ENCODE data around the gene IRF9.

Gene IRF9

GRCh38 chr14:24146453-24146977, 14.6 kb upstream of the IRF9 start, which contains the start of gene PSME2 (continued):
- TF ChIP-seq ZXDB (tag by site-specific recombination; IDR thresholded peaks at IDR 0.05) = peak; percentile 97
- no peak for TF ChIP-seq ZNF704 (tag by site-specific recombination; IDR thresholded peaks at IDR 0.05)
- TF ChIP-seq ZNF549 (tag by site-specific recombination; IDR thresholded peaks at IDR 0.05) = no peak
- no peak for TF ChIP-seq ZNF776 (tag by site-specific recombination; IDR thresholded peaks at IDR 0.05; ENCODE audit: borderline replicate concordance)
- TF ChIP-seq, protein P1, sequence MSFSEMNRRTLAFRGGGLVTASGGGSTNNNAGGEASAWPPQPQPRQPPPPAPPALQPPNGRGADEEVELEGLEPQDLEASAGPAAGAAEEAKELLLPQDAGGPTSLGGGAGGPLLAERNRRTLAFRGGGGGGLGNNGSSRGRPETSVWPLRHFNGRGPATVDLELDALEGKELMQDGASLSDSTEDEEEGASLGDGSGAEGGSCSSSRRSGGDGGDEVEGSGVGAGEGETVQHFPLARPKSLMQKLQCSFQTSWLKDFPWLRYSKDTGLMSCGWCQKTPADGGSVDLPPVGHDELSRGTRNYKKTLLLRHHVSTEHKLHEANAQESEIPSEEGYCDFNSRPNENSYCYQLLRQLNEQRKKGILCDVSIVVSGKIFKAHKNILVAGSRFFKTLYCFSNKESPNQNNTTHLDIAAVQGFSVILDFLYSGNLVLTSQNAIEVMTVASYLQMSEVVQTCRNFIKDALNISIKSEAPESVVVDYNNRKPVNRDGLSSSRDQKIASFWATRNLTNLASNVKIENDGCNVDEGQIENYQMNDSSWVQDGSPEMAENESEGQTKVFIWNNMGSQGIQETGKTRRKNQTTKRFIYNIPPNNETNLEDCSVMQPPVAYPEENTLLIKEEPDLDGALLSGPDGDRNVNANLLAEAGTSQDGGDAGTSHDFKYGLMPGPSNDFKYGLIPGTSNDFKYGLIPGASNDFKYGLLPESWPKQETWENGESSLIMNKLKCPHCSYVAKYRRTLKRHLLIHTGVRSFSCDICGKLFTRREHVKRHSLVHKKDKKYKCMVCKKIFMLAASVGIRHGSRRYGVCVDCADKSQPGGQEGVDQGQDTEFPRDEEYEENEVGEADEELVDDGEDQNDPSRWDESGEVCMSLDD (tag by site-specific recombination; IDR thresholded peaks at IDR 0.05) = peak; percentile 70; the same call in 1 of the 2 replicates
- TF ChIP-seq ZNF521 (tag by site-specific recombination; IDR thresholded peaks at IDR 0.05) = no peak
- TF ChIP-seq ZBTB6 (tag by site-specific recombination; IDR thresholded peaks at IDR 0.05) = no peak
- TF ChIP-seq MYNN (tag by site-specific recombination; IDR thresholded peaks at IDR 0.05; ENCODE audit: borderline replicate concordance) = no peak
- peak; percentile 83 for TF ChIP-seq ZNF398 (tag by site-specific recombination; IDR thresholded peaks at IDR 0.05)
- TF ChIP-seq GLIS2 (tag by site-specific recombination; IDR thresholded peaks at IDR 0.05) = peak; percentile 83
- peak; percentile 40; the same call in 1 of the 2 replicates for TF ChIP-seq OSR2 (tag by site-specific recombination; IDR thresholded peaks at IDR 0.05)
- TF ChIP-seq ZNF580 (tag by site-specific recombination; IDR thresholded peaks at IDR 0.05) = no peak
- no peak for TF ChIP-seq ZNF394 (tag by site-specific recombination; IDR thresholded peaks at IDR 0.05; ENCODE audit: borderline replicate concordance)
- TF ChIP-seq ZNF610 (tag by site-specific recombination; IDR thresholded peaks at IDR 0.05; ENCODE audit: borderline replicate concordance) = no peak
- TF ChIP-seq ZNF658 (tag by site-specific recombination; IDR thresholded peaks at IDR 0.05) = no peak
- no peak for TF ChIP-seq ZNF830 (tag by site-specific recombination; IDR thresholded peaks at IDR 0.05; ENCODE audit: low read depth)
- no peak for TF ChIP-seq WT1 (tag by site-specific recombination; IDR thresholded peaks at IDR 0.05)
- TF ChIP-seq ZNF335 (tag by site-specific recombination; conservative IDR thresholded peaks at IDR 0.05) = peak; percentile 70
- TF ChIP-seq HOXC10 (CRISPR knock-in tag; IDR thresholded peaks at IDR 0.05) = no peak
- TF ChIP-seq ZNF596 (tag by site-specific recombination; IDR thresholded peaks at IDR 0.05) = no peak
- TF ChIP-seq ZBTB20 (tag by site-specific recombination; IDR thresholded peaks at IDR 0.05) = peak; percentile 91
- TF ChIP-seq ZNF433 (tag by site-specific recombination; IDR thresholded peaks at IDR 0.05; ENCODE audit: low read depth) = no peak
- no peak for TF ChIP-seq ZNF621 (tag by site-specific recombination; IDR thresholded peaks at IDR 0.05)
- no peak for TF ChIP-seq ZBTB1 (tag by site-specific recombination; IDR thresholded peaks at IDR 0.05)
- TF ChIP-seq ZNF837 (tag by site-specific recombination; IDR thresholded peaks at IDR 0.05) = no peak
- no peak for TF ChIP-seq ZNF561 (tag by site-specific recombination; IDR thresholded peaks at IDR 0.05; ENCODE audit: borderline replicate concordance)
- TF ChIP-seq ZNF473 (tag by site-specific recombination; IDR thresholded peaks at IDR 0.05) = no peak
- TF ChIP-seq, protein P2, sequence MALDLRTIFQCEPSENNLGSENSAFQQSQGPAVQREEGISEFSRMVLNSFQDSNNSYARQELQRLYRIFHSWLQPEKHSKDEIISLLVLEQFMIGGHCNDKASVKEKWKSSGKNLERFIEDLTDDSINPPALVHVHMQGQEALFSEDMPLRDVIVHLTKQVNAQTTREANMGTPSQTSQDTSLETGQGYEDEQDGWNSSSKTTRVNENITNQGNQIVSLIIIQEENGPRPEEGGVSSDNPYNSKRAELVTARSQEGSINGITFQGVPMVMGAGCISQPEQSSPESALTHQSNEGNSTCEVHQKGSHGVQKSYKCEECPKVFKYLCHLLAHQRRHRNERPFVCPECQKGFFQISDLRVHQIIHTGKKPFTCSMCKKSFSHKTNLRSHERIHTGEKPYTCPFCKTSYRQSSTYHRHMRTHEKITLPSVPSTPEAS (tag by site-specific recombination; IDR thresholded peaks at IDR 0.05) = no peak
- no peak for TF ChIP-seq SCRT1 (tag by site-specific recombination; IDR thresholded peaks at IDR 0.05; ENCODE audit: borderline replicate concordance)
- no peak for TF ChIP-seq ZNF660 (tag by site-specific recombination; IDR thresholded peaks at IDR 0.05)
- TF ChIP-seq ZBTB7A (tag by site-specific recombination; IDR thresholded peaks at IDR 0.05; ENCODE audit: low read depth) = no peak
- TF ChIP-seq ZNF449 (tag by site-specific recombination; IDR thresholded peaks at IDR 0.05) = no peak
